Activated CD8-positive, alpha-beta memory T cell treated with anti-CD3 and anti-CD28 coated beads for 24 hours (primary cell): ENCODE results near the gene SYNJ2.

Experiments
- DNase-seq: peaks from one replicate; pipeline ENCODE4 v3.0.0-alpha.2; 2020

The SYNJ2 gene

DNA sequence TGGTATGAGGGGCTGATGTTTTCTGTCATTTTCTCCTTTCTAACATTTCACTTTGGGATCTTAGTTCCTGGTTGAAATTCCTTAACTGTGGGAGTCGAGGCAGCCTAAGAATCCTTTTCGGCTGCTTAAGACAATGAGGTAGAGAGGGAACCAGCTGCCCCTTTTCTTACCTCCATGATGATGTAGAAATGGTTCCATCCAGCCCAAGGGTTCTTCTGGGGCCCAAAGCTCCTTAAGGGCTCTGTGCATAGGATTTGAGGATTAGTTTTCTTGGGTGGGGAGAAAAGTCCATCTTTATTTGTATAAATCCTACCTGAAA, 33.5 kb downstream of the SYNJ2 start:
- no peak for DNase-seq

DNA sequence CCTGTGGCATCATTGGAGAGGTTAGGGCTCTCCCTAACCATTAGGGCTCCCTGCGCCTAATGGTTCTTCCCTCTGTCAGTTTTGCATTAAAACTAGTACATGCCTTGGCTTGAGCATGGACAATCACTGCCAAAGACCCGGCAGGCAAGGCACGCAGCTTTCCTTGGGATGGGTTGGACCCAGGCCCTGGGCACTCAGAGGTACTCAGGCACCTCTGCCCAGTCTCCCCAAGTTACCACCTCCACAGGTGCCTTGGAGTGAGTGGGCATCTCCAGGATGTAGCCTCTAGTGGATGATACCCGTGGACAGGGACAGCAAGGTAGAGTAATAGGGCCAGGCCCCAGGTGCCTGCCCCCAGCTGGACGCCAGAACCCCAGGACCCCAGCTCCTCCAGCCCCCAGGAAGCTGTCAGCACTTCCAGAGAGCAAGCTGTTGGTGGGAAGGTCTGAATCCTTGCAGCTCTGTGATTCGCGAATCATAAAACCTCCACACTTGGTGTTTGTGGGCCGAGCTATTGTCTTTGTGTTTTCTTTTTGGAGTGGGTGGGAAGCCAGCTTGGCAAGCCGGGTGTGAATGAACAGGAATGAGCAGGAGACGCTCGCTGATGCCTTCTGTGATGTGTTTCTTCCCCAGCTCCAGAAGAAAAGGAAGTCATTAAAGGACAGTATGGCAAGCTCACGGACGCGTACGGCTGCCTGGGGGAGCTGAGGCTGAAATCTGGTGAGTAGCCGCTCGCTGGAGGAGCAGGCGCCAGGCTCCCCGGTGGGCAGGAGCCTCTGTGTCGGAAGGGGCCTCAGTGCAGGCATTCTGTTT, 35.1 kb downstream of the SYNJ2 start:
- no peak for DNase-seq

DNA sequence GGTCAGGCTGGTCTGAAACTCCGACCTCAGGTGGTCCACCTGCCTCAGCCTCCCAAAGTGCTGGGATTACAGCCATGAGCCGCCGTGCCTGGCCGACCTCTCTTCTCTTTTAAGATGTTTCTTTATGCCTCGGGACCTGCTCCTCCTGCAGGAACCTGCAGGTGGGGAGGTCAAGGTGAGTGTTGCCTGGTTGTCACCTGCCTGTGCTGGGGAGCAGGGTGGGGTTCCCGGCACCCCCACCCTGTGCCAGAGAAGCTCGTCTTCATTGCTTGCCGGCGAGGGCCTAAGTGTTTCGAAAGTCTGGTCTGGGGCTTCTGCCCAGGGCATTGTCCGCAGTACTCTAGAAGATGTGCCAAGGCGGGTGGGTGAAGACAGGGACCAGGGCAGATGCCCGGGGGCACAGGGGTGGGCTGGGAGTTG, 36.0 kb downstream of the SYNJ2 start:
- no peak for DNase-seq

DNA sequence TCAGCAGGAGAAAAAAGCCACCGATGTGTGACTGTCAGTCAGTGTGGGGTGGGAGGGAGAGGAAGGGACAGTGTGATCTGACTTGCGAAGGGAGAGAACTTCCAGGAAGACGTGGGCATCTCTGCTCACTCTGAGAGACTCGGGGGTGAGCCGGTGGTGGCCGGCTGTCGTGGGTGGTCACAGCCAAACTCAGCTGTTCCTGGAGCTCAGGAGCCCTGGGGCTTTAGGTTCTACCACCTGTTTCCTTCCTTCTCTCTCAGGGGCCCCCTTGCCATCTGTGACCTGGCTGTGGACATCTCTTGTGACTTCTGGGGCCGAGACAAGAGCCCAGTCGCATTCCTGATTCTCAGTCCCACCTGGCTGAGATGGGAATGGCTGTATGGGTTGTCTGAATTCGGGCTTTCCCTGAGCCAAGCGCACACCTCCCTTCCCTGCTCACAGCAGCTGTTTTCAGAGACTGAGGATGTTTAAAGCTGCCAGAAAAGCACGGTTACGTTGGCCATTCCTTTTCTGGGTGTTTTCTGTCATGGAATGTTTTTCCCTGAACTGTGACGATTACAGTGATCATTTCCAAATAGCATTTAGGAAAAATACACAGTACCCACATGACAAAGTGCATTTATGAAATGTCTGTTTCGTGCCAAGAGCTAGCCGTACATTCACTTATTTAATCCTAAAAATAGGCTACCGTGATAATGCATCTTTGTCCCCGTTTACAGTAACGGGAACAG, 36.5 kb downstream of the SYNJ2 start:
- no peak for DNase-seq

GRCh38 chr6:158018851-158019361, 37.2 kb downstream of the SYNJ2 start:
- no peak for DNase-seq

DNA sequence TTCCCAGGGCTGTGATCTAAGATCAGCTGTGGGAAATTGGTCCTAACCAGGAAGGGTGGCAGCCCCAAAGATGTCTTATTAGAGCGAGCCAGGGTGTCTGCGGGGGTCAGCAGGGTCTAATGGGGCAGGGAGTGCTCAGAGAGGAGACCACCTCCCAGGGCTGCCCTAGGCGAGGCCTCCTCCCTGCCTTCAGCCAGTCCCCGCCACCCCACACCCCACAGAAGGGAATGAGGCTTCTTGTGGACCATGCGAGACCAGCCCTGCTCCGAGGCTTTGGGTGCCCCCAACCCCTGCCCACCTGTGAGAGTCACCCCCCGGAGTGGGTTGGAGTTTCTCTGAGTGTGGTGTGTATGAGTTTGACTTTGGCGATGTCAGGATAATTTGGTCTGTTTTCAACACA, 37.8 kb downstream of the SYNJ2 start:
- no peak for DNase-seq

GRCh38 chr6:158020272-158020711, 38.6 kb downstream of the SYNJ2 start:
- no peak for DNase-seq

GRCh38 chr6:158020811-158021210, 39.1 kb downstream of the SYNJ2 start:
- no peak for DNase-seq

- no peak for DNase-seq
These were observed 39.7 kb downstream of the SYNJ2 start for GRCh38 chr6:158021376-158021775.

DNA sequence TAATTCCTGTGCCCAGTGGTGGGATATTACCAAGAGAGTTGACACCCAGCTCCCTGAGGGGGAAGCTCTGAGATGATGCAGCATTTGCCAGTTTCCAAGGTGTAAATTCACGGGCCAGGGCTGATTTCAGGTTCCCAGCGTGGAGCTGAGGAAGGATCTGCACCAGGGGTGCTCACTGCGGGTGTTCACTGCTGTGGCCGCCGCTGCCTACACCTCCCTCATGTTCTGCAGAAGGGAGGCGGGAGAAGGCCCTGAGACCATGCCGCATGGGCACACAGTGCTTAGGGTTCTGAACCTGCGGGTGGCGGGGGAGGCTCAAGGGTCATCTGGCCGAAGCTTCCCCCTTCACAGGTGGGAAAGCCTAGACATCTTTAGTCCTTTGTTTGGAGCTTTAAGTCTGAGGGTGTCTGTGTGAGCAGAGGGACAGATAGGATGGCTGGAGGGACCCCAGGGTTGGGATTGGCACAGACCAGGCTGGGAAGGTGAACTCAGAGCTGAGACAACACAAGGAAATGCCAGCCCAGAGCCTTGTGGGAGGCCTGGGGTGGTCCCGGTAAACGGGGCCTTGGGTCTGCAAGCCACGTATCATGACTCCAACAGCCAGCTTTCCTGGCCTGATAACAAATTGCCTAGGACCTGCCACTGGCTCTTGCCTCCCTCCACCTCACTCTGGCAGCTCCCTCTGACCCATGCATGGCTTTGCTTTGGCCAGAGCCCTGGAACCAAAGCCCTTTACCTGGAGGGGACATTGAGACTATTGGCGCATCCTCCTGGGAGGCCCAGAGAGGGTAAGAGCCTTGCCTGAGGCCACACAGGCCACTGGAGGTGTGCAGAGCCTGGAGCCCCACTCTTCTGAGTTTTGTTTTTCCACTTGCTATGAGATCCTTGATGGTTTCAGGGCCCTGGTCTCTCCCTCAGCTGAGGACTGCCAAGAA, 40.4 kb downstream of the SYNJ2 start:
- DNase-seq: no peak

DNA sequence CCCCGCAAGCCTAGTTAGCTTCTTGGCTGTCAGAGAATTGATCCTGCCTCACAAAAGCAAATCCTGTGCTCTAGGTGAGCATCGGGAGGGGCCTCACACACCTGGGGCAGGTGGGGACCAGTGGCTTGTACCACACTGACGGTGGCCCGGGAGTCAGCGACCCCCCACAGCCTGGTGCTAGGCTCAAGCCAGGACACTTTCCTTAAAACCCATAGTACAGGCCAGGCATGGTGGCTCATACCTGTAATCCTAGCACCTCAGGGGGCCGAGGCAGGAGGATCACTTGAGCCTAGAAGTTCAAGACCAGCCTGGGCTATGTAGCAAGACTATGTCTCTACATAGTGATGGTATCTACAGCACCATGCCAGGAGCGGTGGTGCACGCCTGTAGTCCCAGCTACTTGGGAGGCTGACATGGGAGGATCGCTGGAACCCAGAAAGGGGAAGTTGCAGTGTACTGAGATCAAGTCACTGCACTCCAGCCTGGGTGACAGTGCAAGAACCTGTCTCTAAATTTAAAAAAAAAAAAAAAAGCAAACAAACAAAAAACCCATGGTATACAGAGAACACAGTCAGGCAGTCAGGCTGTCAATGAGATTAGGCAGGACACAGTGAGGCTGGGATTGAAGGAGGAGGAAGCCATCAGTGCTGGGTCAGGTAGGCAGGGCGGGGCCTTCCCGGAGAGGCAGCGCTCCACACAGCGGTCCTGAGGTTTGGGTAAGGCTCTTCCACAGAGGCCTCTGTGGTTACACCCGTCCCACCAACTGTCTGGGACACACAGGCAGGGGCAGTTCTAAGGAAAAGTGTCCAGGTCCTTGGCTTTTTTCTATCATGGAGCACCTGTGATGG, 41.3 kb downstream of the SYNJ2 start:
- no peak for DNase-seq

- DNase-seq: no peak
These were observed 41.9 kb downstream of the SYNJ2 start for GRCh38 chr6:158023597-158023939.

DNA sequence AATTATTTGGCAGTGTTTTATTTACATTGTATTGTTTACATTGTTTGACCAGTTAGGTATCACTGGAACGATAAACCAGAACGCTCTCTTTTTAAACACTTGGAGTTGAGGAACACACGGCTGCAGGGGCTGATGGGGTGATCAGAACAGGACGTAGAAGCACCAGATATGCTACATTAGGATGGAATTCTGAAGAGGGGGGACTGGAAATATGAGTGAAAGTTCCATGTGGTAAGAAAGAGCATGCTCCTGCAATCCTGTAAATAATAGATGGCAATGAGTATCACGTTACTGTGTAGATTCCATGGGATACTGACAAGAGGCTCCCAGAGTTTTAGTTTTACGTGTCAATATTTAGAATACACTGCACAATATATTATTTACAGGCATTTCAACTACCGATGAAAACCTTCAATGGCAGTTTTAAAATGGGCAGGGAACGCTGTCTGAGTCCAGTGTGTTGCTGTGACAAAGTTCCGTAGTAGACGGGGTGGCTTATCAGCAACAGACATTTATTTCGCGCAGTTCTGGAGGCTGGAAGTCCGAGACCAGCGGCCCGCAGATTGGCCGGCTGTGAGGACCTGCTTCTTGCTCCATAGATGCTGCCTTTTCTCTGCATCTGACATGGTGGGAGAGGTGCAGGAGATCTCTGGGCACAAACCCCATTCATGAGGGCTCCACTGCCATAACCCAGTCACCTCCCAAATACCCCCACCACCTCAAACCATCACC, 43.1 kb downstream of the SYNJ2 start:
- no peak for DNase-seq

GRCh38 chr6:158026054-158026900, 44.6 kb downstream of the SYNJ2 start:
- peak; percentile 94 for DNase-seq

- DNase-seq: no peak
These were observed 45.4 kb downstream of the SYNJ2 start for GRCh38 chr6:158026901-158027589.

DNA sequence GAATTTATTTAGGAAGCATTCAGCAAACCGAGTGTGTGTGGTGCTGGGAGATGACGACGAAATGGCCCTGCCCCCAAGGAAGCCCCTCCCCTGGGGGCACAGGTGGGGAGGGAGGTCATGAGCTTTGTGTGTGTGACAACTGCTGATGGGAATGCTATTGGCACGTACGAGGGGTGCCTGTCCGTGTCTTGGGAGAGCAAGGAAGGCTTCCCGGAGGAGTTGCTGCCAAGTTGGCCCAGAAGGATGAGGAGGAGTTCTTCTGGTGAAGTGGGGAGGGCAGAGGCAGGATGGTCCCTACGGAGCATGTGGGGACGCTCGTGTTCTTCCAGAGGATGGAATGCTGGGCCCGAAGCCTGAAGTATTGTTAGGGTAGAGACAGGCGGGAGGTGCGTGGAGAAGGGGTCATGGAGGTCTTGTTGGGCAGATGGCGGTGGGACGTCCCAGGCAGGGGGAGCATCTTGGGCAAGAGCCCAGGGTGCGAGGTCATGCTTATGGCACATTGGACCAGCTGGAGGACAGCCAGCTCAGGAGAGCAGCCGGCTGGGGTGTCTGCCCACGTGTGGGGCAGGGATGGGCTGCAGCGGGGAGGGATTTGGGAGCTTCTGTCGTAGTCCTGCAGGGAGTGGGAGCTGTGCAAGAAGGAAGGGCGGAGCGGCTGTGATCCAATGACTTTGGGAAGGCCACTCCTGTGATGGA, 46.1 kb downstream of the SYNJ2 start:
- DNase-seq: no peak

DNA sequence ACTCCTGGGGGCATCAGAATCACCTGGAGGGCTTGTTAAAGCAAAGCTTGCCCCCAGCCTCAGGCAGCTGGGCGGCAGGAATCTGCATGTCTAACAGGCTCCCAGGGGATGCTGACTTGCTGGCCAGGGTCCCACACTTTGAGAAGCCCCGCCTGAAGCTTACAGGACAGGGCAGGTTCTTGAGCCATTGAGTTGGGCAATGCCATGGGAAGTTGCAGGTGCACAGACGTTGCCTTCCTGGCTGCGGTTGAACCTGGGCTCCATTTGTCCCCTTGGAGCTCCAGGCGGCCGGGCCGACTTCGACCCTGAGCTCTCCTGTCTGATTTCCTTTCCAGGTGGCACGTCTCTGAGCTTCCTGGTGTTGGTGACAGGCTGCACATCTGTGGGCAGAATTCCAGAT, 46.8 kb downstream of the SYNJ2 start:
- no peak for DNase-seq

GRCh38 chr6:158028876-158029275, 47.2 kb downstream of the SYNJ2 start:
- DNase-seq: no peak

- DNase-seq: no peak
These were observed 48.1 kb downstream of the SYNJ2 start for GRCh38 chr6:158029668-158030230.
